SK-N-SH treated with all-trans-retinoic acid at 6 μM for 48 hours (cell line): ENCODE data around the gene ARHGAP8.

Experiments
- ATAC-seq: fragments of 200-7000 bp; cut with Tn5 transposase; 3 replicates; pipeline ENCODE4 v1.9.1; 2020; ENCODE audit warnings: mild to moderate bottlenecking, moderate library complexity
- ARNTL ChIP-seq: fragments of 450-650 bp; formaldehyde crosslinking; IDR thresholded peaks from 2 replicates; pipeline ENCODE4 v1.5.0; 2020; ENCODE audit warnings: low read depth, mild to moderate bottlenecking, moderate library complexity, borderline replicate concordance
- BACH2 ChIP-seq: fragments of 250-450 bp; sonication (Bioruptor Pico); IDR thresholded peaks from 2 replicates; pipeline ENCODE4 v1.9.0; 2021; ENCODE audit warnings: mild to moderate bottlenecking, borderline replicate concordance
- CSDC2 ChIP-seq: fragments of 250-450 bp; sonication (Bioruptor Pico); IDR thresholded peaks from 2 replicates; pipeline ENCODE4 v1.5.0; 2020; ENCODE audit warnings: mild to moderate bottlenecking, moderate library complexity
- ESRRG ChIP-seq: fragments of 250-450 bp; sonication (Bioruptor Pico); IDR thresholded peaks from 2 replicates; pipeline ENCODE4 v1.6.1; 2021; ENCODE audit warnings: mild to moderate bottlenecking
- GLIS3 ChIP-seq: fragments of 250-450 bp; sonication (Bioruptor Pico); IDR thresholded peaks from 2 replicates; pipeline ENCODE4 v1.5.0; 2020; ENCODE audit warnings: mild to moderate bottlenecking, moderate library complexity
- ISL1 ChIP-seq: fragments of 250-450 bp; sonication (Bioruptor Pico); IDR thresholded peaks from 2 replicates; pipeline ENCODE4 v2.1.2; 2022; ENCODE audit warnings: mild to moderate bottlenecking, moderate library complexity
- OSR1 ChIP-seq: fragments of 250-450 bp; sonication (Bioruptor Pico); IDR thresholded peaks from 2 replicates; pipeline ENCODE4 v1.8.0; 2022; ENCODE audit warnings: moderate library complexity, mild to moderate bottlenecking, inconsistent platforms
- PPARA ChIP-seq: fragments of 250-450 bp; sonication (Bioruptor Pico); IDR thresholded peaks from 2 replicates; pipeline ENCODE4 v1.5.0; 2020; ENCODE audit warnings: mild to moderate bottlenecking, borderline replicate concordance
- RARB ChIP-seq: fragments of 250-450 bp; sonication (Bioruptor Pico); IDR thresholded peaks from 2 replicates; pipeline ENCODE4 v1.8.0; 2021; ENCODE audit warnings: mild to moderate bottlenecking, moderate library complexity
- SNAI2 ChIP-seq: fragments of 250-450 bp; sonication (Bioruptor Pico); IDR thresholded peaks from 2 replicates; pipeline ENCODE4 v1.5.0; 2020; ENCODE audit warnings: mild to moderate bottlenecking, moderate library complexity
- TCF4 ChIP-seq: fragments of 250-450 bp; sonication (Bioruptor Pico); IDR thresholded peaks from 2 replicates; pipeline ENCODE4 v1.8.0; 2021; ENCODE audit warnings: mild to moderate bottlenecking, moderate library complexity, borderline replicate concordance
- TOX ChIP-seq: fragments of 250-450 bp; sonication (Bioruptor Pico); IDR thresholded peaks from 2 replicates; pipeline ENCODE4 v1.8.0; 2021; ENCODE audit warnings: mild to moderate bottlenecking, moderate library complexity, borderline replicate concordance
- ZC3H10 ChIP-seq: fragments of 250-450 bp; sonication (Bioruptor Pico); IDR thresholded peaks from 2 replicates; pipeline ENCODE4 v1.5.1; 2021; ENCODE audit warnings: mild to moderate bottlenecking, moderate library complexity
- ZFP3 ChIP-seq: fragments of 250-450 bp; sonication (Bioruptor Pico); IDR thresholded peaks from 2 replicates; pipeline ENCODE4 v1.5.0; 2020; ENCODE audit warnings: mild to moderate bottlenecking, moderate library complexity
- ZFP30 ChIP-seq: fragments of 450-650 bp; formaldehyde crosslinking; IDR thresholded peaks from 2 replicates; pipeline ENCODE4 v1.5.0; 2022; ENCODE audit warnings: mild to moderate bottlenecking, moderate library complexity
- ZNF565 ChIP-seq: fragments of 450-650 bp; formaldehyde crosslinking; conservative IDR thresholded peaks from 2 replicates; pipeline ENCODE4 v1.5.0; 2020; ENCODE audit warnings: low read depth, mild to moderate bottlenecking, moderate library complexity
- ZNF70 ChIP-seq: fragments of 450-650 bp; formaldehyde crosslinking; IDR thresholded peaks from 2 replicates; pipeline ENCODE4 v1.5.0; 2020; ENCODE audit warnings: mild to moderate bottlenecking, moderate library complexity
- ZNF8 ChIP-seq: fragments of 450-650 bp; formaldehyde crosslinking; IDR thresholded peaks from 2 replicates; pipeline ENCODE4 v1.5.0; 2020; ENCODE audit warnings: mild to moderate bottlenecking, moderate library complexity
- TF ChIP-seq, protein P1 (sequence below): fragments of 250-450 bp; sonication (Bioruptor Pico); IDR thresholded peaks from 2 replicates; pipeline ENCODE4 v1.8.0; 2021; ENCODE audit warnings: low read depth, mild to moderate bottlenecking, moderate library complexity, borderline replicate concordance
- TF ChIP-seq, protein P2 (sequence below): fragments of 250-450 bp; sonication (Bioruptor Pico); IDR thresholded peaks from 2 replicates; pipeline ENCODE4 v1.5.1; 2020; ENCODE audit warnings: low read depth, mild to moderate bottlenecking, moderate library complexity
- TF ChIP-seq, protein P3 (sequence below): fragments of 250-450 bp; sonication (Bioruptor Pico); IDR thresholded peaks from 2 replicates; pipeline ENCODE4 v1.5.0; 2020; ENCODE audit warnings: mild to moderate bottlenecking, moderate library complexity
- TF ChIP-seq, protein P4 (sequence below): fragments of 250-450 bp; sonication (Bioruptor Pico); IDR thresholded peaks from 2 replicates; pipeline ENCODE4 v1.5.1; 2021; ENCODE audit warnings: mild to moderate bottlenecking, moderate library complexity

ARHGAP8 gene

DNA sequence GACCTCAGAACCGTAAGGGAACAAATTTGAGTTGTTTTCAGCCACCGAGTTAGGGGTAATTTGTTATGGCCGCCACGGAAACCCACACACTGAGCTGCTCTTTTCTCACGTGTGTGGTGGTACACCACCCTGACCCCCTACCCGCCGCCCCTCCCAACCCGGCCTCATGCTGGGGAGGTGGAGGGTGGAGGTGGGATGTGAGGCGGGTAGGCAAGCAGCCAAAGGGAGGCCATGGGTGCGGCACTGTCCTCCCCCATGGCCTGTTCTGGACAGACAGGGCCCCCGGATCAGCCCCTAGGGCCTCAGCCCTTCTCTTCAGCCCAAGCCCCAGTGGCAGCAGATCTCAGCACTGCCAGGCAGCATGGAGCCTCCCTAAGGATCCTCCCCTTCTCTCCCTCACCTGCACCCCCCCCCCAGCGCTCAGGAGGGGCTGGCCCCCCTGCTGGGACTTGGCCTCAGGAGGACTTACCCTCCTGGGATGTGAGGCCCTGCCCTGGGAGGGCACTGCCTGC, 42.4 kb upstream of the ARHGAP8 start:
- no peak for TF ChIP-seq RARB (CRISPR knock-in tag)
- TF ChIP-seq BACH2 (CRISPR knock-in tag) = no peak
- no peak for TF ChIP-seq CSDC2 (CRISPR knock-in tag)
- TF ChIP-seq, protein P1, sequence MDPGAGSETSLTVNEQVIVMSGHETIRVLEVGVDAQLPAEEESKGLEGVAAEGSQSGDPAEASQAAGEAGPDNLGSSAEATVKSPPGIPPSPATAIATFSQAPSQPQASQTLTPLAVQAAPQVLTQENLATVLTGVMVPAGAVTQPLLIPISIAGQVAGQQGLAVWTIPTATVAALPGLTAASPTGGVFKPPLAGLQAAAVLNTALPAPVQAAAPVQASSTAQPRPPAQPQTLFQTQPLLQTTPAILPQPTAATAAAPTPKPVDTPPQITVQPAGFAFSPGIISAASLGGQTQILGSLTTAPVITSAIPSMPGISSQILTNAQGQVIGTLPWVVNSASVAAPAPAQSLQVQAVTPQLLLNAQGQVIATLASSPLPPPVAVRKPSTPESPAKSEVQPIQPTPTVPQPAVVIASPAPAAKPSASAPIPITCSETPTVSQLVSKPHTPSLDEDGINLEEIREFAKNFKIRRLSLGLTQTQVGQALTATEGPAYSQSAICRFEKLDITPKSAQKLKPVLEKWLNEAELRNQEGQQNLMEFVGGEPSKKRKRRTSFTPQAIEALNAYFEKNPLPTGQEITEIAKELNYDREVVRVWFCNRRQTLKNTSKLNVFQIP (CRISPR knock-in tag) = no peak
- TF ChIP-seq ISL1 (CRISPR knock-in tag) = no peak
- TF ChIP-seq ZNF70 (CRISPR knock-in tag) = no peak
- no peak for TF ChIP-seq ZNF8 (CRISPR knock-in tag)
- TF ChIP-seq SNAI2 = no peak
- TF ChIP-seq OSR1 = no peak
- TF ChIP-seq ZFP3 = no peak
- no peak for TF ChIP-seq GLIS3 (CRISPR knock-in tag)
- no peak for TF ChIP-seq ZFP30 (CRISPR knock-in tag)
- TF ChIP-seq ESRRG (CRISPR knock-in tag) = no peak
- TF ChIP-seq, protein P2, sequence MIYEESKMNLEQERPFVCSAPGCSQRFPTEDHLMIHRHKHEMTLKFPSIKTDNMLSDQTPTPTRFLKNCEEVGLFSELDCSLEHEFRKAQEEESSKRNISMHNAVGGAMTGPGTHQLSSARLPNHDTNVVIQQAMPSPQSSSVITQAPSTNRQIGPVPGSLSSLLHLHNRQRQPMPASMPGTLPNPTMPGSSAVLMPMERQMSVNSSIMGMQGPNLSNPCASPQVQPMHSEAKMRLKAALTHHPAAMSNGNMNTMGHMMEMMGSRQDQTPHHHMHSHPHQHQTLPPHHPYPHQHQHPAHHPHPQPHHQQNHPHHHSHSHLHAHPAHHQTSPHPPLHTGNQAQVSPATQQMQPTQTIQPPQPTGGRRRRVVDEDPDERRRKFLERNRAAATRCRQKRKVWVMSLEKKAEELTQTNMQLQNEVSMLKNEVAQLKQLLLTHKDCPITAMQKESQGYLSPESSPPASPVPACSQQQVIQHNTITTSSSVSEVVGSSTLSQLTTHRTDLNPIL (CRISPR knock-in tag) = no peak
- TF ChIP-seq, protein P3, sequence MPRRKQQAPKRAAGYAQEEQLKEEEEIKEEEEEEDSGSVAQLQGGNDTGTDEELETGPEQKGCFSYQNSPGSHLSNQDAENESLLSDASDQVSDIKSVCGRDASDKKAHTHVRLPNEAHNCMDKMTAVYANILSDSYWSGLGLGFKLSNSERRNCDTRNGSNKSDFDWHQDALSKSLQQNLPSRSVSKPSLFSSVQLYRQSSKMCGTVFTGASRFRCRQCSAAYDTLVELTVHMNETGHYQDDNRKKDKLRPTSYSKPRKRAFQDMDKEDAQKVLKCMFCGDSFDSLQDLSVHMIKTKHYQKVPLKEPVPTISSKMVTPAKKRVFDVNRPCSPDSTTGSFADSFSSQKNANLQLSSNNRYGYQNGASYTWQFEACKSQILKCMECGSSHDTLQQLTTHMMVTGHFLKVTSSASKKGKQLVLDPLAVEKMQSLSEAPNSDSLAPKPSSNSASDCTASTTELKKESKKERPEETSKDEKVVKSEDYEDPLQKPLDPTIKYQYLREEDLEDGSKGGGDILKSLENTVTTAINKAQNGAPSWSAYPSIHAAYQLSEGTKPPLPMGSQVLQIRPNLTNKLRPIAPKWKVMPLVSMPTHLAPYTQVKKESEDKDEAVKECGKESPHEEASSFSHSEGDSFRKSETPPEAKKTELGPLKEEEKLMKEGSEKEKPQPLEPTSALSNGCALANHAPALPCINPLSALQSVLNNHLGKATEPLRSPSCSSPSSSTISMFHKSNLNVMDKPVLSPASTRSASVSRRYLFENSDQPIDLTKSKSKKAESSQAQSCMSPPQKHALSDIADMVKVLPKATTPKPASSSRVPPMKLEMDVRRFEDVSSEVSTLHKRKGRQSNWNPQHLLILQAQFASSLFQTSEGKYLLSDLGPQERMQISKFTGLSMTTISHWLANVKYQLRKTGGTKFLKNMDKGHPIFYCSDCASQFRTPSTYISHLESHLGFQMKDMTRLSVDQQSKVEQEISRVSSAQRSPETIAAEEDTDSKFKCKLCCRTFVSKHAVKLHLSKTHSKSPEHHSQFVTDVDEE = no peak
- no peak for TF ChIP-seq PPARA
- no peak for TF ChIP-seq ARNTL (CRISPR knock-in tag)
- ATAC-seq = no peak

DNA sequence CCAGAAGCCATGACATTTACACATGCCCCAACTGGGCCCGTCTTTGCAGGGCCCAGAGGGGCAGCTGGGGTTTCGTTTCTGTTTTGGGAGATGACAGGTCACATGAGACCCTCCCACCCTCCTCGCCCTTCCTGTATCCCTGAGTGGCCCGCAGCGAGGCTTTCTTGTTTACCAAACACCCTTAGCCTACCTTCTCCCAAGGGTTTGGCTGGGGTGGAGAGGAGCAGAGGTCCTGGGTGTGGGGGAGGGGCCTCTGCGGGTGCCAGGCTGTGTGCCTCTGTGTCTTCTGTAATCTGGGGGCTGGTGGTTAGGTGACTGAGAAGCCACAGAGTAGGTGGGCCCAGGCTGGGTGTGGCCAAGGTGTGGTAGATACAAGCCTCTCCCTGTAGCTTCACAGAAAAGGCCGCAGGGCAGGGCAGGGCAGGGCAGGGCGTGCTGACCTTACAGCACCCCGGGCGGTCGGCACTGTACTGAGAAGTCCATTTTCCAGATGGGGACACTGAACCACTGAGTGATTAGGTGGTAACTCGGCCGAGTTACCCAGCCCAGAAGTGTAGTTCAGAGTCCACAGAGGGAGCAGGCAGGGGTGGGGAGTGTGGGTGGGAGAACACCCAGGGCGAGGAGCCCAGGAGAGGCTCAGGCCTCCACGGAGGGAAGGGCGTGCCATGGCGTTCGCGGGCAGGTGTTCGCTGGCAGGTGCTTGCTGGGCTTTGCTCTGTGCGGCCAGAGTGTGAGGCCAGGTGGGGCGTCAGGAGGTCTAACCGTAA, 41.7 kb upstream of the ARHGAP8 start:
- no peak for ATAC-seq
- TF ChIP-seq, protein P2 (CRISPR knock-in tag) = no peak
- TF ChIP-seq ARNTL (CRISPR knock-in tag) (no peak), ZNF565 (CRISPR knock-in tag) (no peak), BACH2 (CRISPR knock-in tag) (no peak), TCF4 (CRISPR knock-in tag) (no peak), ZC3H10 (CRISPR knock-in tag) (no peak), SNAI2 (no peak), PPARA (no peak), ZFP3 (no peak), ZFP30 (CRISPR knock-in tag) (no peak), OSR1 (no peak)
- TF ChIP-seq, protein P3 = no peak

DNA sequence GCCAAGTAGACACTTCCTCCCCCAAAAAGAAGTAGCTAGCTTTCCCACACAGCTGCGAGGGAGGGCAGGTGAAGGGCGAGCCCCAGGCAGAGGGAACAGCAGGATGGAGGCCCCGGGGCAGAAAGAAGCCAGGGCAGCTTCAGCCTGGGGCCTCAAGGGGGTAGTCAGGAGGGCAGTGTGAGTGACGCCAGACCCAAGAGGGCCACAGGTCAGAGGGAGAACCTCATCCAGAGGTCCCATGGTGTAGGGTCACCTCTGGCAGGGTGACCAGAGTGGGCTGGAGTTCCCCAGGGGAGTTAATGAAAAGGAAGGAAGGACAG, 41.2 kb upstream of the ARHGAP8 start:
- no peak for ATAC-seq
- TF ChIP-seq TOX (CRISPR knock-in tag) = no peak
- TF ChIP-seq ISL1 (CRISPR knock-in tag) = no peak
- TF ChIP-seq, protein P1 (CRISPR knock-in tag) = no peak
- no peak for TF ChIP-seq ZNF8 (CRISPR knock-in tag)
- TF ChIP-seq, protein P4, sequence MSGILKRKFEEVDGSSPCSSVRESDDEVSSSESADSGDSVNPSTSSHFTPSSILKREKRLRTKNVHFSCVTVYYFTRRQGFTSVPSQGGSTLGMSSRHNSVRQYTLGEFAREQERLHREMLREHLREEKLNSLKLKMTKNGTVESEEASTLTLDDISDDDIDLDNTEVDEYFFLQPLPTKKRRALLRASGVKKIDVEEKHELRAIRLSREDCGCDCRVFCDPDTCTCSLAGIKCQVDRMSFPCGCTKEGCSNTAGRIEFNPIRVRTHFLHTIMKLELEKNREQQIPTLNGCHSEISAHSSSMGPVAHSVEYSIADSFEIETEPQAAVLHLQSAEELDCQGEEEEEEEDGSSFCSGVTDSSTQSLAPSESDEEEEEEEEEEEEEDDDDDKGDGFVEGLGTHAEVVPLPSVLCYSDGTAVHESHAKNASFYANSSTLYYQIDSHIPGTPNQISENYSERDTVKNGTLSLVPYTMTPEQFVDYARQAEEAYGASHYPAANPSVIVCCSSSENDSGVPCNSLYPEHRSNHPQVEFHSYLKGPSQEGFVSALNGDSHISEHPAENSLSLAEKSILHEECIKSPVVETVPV (CRISPR knock-in tag) = no peak
- no peak for TF ChIP-seq ZNF565 (CRISPR knock-in tag)
- no peak for TF ChIP-seq GLIS3 (CRISPR knock-in tag)
- no peak for TF ChIP-seq ZNF70 (CRISPR knock-in tag)
- TF ChIP-seq RARB (CRISPR knock-in tag) = no peak
- TF ChIP-seq SNAI2 = no peak
- TF ChIP-seq, protein P2 (CRISPR knock-in tag) = no peak
- TF ChIP-seq ZFP30 (CRISPR knock-in tag) = no peak
